Esophagus squamous epithelium (tissue), 5 donors: ENCODE data around the gene ADK. TPM values are rescaled to one million over a fixed set of nuclear protein-coding genes. Genes with fewer than 3 reads are reported as not detected.

Experiments
- DNase-seq: peaks from one replicate; lab custom pipeline; 2025; lab: John Stamatoyannopoulos, UW
- H3K27ac ChIP-seq, 4 donors: fragments of 200-600 bp; sonication (generic); one replicate each; pipeline ENCODE4 v1.5.1; 2016 to 2019; ENCODE audit warnings: mild to moderate bottlenecking in 1 of 4
- H3K27me3 ChIP-seq, 4 donors: fragments of 200-600 bp; sonication (generic); 1 replicate in 3 of 4; 2 replicates in 1 of 4; pipeline versions ENCODE4 v1.5.1 to v1.6.0; 2017 to 2021; ENCODE audit warnings: antibody characterized with exemption in 1 of 4
- H3K36me3 ChIP-seq, 3 donors: fragments of 200-600 bp; sonication (generic); one replicate each; pipeline ENCODE4 v1.5.1; 2016 to 2019
- H3K4me1 ChIP-seq, 3 donors: fragments of 200-600 bp; sonication (generic); one replicate each; pipeline ENCODE4 v1.5.1; 2017 to 2019
- H3K4me3 ChIP-seq, 4 donors: fragments of 200-600 bp; sonication (generic); 1 replicate in 3 of 4; 2 replicates in 1 of 4; pipeline ENCODE4 v1.5.1; 2016 to 2019; ENCODE audit warnings: mild to moderate bottlenecking in 2 of 4, moderate library complexity in 1 of 4
- H3K9me3 ChIP-seq, 3 donors: fragments of 200-600 bp; sonication (generic); one replicate each; pipeline ENCODE4 v1.5.1; 2016 to 2019
- POLR2A ChIP-seq, 4 donors: fragments of 450-650 bp; IDR thresholded peaks; one replicate each; pipeline ENCODE4 v1.6.1; 2017; ENCODE audit warnings: antibody characterized with exemption in 4 of 4, mild to moderate bottlenecking in 4 of 4, moderate library complexity in 3 of 4
- WGBS, 2 donors: methylation state at CpG; one replicate each; pipeline ENCODE4 v1.1.5; 2018; 5-methylcytosine and 5-hydroxymethylcytosine counted together
- intact Hi-C: fragments of 100-400 bp; cut with DNase I; formaldehyde crosslinking; loops from one replicate; pipeline ENCODE4 v1.15.0; 2022
- total RNA-seq, 4 donors: library from RNA; depleted of rRNA; stranded (reverse); fragments of >200 nt; gene quantifications; one replicate each; pipeline ENCODE4 v1.1.0, GENCODE V29; 2016
- TF ChIP-seq, protein P1 (sequence below), 6 experiments: fragments of 450-650 bp in 4 of 6; fragments of 200-600 bp in 2 of 6; sonication (generic) in 2 of 6; IDR thresholded peaks; one replicate each; pipeline ENCODE4 v1.5.1; 2016 to 2019; ENCODE audit warnings: antibody characterized with exemption in 6 of 6, mild to moderate bottlenecking in 4 of 6, moderate library complexity in 4 of 6
- donor health status: DM: yes; HTN: yes; CAD: no.

Gene ADK
- total RNA-seq, 4 donors from 2014 or later: 43.3 to 78.4 (median 68.4) TPM

DNA sequence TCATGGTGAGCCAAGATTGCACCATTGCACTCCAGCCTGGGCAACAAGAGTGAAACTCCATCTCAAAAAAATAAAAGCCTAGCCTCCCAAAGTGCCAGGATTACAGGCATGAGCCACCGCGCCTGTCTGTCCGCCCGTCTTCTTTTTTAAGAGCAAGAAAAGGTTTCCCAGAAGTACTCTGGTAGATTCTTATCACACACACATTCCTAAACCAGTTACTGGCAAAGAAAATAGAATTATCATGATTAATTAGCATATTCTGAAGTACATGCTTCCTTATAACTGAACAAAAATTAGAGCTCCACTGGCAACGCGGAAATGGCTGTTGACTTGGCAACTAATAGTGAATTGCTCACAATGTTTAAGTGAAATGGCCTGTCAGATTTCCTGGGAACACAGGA, 87.0 kb downstream of the ADK start:
- DNase-seq: no peak
- intact Hi-C loops: no loop called here
- no peaks in the 10 kb centered on the region for H3K9me3 ChIP-seq
- H3K36me3 ChIP-seq: peaks cover 0 to 6% (median 0%) of the 10 kb centered on the region in 3 donors
- WGBS, 2 donors: 28 to 65% methylated on average over 6 of the region's 6 CpGs
- peak overlapping the region in 3 of 4 donors; percentile 18 to 52 (median 30) for H3K27ac ChIP-seq
- peaks cover 0 to 11% (median 0%) of the 10 kb centered on the region in 3 donors for H3K4me1 ChIP-seq
- TF ChIP-seq, protein P1, sequence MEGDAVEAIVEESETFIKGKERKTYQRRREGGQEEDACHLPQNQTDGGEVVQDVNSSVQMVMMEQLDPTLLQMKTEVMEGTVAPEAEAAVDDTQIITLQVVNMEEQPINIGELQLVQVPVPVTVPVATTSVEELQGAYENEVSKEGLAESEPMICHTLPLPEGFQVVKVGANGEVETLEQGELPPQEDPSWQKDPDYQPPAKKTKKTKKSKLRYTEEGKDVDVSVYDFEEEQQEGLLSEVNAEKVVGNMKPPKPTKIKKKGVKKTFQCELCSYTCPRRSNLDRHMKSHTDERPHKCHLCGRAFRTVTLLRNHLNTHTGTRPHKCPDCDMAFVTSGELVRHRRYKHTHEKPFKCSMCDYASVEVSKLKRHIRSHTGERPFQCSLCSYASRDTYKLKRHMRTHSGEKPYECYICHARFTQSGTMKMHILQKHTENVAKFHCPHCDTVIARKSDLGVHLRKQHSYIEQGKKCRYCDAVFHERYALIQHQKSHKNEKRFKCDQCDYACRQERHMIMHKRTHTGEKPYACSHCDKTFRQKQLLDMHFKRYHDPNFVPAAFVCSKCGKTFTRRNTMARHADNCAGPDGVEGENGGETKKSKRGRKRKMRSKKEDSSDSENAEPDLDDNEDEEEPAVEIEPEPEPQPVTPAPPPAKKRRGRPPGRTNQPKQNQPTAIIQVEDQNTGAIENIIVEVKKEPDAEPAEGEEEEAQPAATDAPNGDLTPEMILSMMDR (IDR thresholded peaks at IDR 0.05): no peak
- no peak for TF ChIP-seq POLR2A (IDR thresholded peaks at IDR 0.05)
- peak overlapping the region in 1 of 4 donors; percentile 19 for H3K4me3 ChIP-seq
- no peaks in the 10 kb centered on the region for H3K27me3 ChIP-seq

DNA sequence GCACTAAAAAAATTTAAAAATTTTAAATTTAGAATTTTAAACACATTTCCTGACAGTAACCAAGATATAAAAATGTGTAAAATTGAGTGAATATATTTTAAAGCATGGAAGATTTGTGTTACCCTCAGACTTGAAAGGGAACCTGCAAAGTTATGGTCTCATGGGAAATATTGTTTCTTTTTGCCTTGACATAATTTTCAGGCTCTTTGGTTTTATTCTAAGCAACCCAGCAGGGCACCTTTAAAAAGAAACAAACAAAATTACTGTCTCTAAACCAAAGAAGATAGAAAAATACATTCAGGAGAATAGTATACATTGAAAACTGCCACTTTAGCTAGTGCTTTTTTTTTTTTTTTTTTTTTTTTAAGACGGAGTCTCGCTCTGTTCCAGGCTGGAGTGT, 87.5 kb downstream of the ADK start:
- WGBS, 2 donors: 78 to 96% methylated on average over 2 of the region's 2 CpGs

DNA sequence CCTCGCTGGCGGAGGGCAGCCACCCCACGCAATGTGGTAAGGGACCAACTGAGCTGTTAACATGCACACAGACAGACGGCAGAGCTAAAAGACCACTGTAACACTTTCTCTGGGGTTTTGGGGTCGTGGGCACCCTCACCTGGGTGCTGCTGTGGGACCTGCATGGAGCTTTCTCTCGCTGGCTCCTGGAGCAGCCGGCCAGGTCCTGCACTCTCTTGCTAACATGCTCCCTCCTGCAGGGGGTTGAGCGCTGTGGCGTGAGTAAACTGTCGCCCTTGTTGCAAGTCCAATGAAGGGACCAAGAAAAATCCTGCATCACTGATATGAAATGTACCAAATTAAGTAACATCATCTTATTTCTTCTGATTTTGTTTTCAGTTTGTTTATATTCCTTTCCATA, 92.0 kb downstream of the ADK start:
- Histone ChIP-seq H3K9me3 (no peaks in the 10 kb centered on the region), H3K4me1 (peaks cover 0 to 7% (median 0%) of the 10 kb centered on the region in 3 donors), H3K27ac (no peak overlapping the region), H3K27me3 (no peaks in the 10 kb centered on the region), H3K4me3 (no peak overlapping the region), H3K36me3 (peaks cover 0 to 13% (median 0%) of the 10 kb centered on the region in 3 donors)
- TF ChIP-seq, protein P1 (IDR thresholded peaks at IDR 0.05): no peak
- no peak for TF ChIP-seq POLR2A (IDR thresholded peaks at IDR 0.05)
- intact Hi-C loops: loop anchor here (5.0 kb wide), 1 partner anchor 859 kb away; no protein-coding TSS in a partner anchor
- DNase-seq: no peak
- WGBS, 2 donors: 83 to 84% methylated on average over 10 of the region's 10 CpGs

More for the DNA sequence above, 87.5 kb downstream of the ADK start:
- Histone ChIP-seq H3K27ac (peak overlapping the region in 3 of 4 donors; percentile 18 to 52 (median 30)), H3K27me3 (no peaks in the 10 kb centered on the region), H3K36me3 (peaks cover 0 to 11% (median 0%) of the 10 kb centered on the region in 3 donors), H3K9me3 (no peaks in the 10 kb centered on the region), H3K4me1 (peaks cover 0 to 11% (median 0%) of the 10 kb centered on the region in 3 donors), H3K4me3 (no peak overlapping the region)
- no peak for TF ChIP-seq POLR2A (IDR thresholded peaks at IDR 0.05)
- TF ChIP-seq, protein P1 (IDR thresholded peaks at IDR 0.05): no peak
- intact Hi-C loops: no loop called here
- no peak for DNase-seq

DNA sequence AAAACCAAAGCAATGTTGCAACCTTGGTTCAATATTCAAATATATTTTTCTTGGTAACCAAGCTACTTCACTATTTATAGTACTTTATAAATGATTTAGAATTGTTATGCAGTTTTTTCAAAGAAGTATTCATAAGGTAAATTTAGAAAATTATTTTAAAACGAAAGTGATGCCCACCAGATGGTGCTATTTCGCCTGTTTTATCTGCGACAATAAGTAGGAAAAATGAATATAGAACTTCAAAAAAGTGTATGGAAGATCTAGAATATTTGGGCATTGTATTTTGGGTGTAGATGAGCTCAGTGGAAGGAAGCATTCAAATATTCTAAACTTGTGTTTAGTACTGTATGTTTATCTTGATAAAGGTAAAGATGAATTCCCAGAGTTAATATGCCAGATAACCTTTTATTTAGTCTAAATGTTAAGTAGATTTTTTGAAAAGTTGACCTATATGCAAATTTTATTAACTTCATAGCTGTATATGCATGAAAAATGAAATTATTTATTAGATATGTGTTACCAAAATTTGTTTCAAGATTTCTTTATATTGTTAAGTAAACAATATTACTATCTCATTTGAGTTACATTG, 93.2 kb downstream of the ADK start:
- intact Hi-C loops: loop anchor here (5.0 kb wide), 1 partner anchor 858 kb away; no protein-coding TSS in a partner anchor
- WGBS, 2 donors: 3% methylated on average over 3 of the region's 3 CpGs
- Histone ChIP-seq H3K4me1 (no peaks in the 10 kb centered on the region), H3K9me3 (no peaks in the 10 kb centered on the region), H3K27ac (no peak overlapping the region), H3K27me3 (no peaks in the 10 kb centered on the region), H3K36me3 (peaks cover 0 to 13% (median 0%) of the 10 kb centered on the region in 3 donors), H3K4me3 (no peak overlapping the region)
- TF ChIP-seq, protein P1 (IDR thresholded peaks at IDR 0.05): peak in 5 of 6 experiments; percentile 21 to 64 (median 53)
- TF ChIP-seq POLR2A (IDR thresholded peaks at IDR 0.05): no peak
- no peak for DNase-seq

DNA sequence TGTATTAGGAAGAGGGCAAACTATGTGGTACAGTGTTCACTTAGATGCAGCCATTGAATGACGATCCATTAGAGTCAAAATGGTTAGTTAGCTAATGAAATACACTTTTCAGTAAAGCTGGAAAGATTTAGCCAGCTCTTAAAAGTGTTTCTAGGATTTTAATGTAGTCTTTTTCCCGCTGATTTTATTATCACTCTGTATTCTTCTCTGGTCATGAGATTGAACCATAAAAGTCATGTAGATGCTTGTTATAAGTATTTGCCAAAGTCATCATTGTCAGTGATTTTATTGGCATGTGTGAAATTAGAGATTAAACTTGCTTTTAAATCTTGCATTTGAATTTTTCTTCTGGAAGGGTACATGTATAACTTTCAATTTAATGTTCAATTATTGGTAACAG, 93.8 kb downstream of the ADK start:
- Histone ChIP-seq H3K4me1 (no peaks in the 10 kb centered on the region), H3K4me3 (no peak overlapping the region)

More for the DNA sequence above, 93.8 kb downstream of the ADK start:
- Histone ChIP-seq H3K36me3 (peaks cover 0 to 13% (median 0%) of the 10 kb centered on the region in 3 donors), H3K9me3 (no peaks in the 10 kb centered on the region), H3K27me3 (no peaks in the 10 kb centered on the region), H3K27ac (no peak overlapping the region)
- DNase-seq: no peak
- intact Hi-C loops: loop anchor here (5.0 kb wide), 1 partner anchor 857 kb away; no protein-coding TSS in a partner anchor
- TF ChIP-seq, protein P1 (IDR thresholded peaks at IDR 0.05): no peak
- no peak for TF ChIP-seq POLR2A (IDR thresholded peaks at IDR 0.05)
- WGBS, 2 donors: 68 to 81% methylated on average over 2 of the region's 2 CpGs
